ENCODE measurements around the gene FOLR1.

The FOLR1 gene

GRCh38 chr11:72224564-72225410 is 32.8 kb downstream of the FOLR1 start, which contains the start of gene INPPL1:
Gene INPPL1, plus strand, starts transcription at chr11:72224767. Its CDS starts 218 bp downstream, at chr11:72224985.
- no peak for DNase-seq

- no peak for DNase-seq
Observed at GRCh38 chr11:72225411-72225951, 33.5 kb downstream of the FOLR1 start.

DNA sequence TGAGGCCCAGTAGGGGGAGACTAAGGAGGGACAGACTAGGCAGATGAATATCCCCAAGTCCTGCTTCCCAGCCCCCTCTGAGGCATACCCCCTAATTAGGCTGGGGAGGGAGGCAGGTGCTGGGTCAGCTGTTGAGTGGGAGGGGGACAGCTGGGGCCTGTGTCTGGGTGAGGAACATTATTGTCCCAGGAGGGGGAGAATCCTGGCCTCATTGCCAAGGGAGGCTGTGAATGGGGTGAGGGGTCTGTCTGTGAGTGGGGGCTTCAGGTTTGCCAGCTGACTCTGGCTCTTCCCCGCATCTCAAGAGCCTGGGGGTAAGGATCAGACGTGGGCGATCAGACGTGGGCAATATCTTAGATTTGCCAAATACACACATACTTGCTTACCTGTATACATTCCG is 34.8 kb downstream of the FOLR1 start:
- no peak for DNase-seq

DNA sequence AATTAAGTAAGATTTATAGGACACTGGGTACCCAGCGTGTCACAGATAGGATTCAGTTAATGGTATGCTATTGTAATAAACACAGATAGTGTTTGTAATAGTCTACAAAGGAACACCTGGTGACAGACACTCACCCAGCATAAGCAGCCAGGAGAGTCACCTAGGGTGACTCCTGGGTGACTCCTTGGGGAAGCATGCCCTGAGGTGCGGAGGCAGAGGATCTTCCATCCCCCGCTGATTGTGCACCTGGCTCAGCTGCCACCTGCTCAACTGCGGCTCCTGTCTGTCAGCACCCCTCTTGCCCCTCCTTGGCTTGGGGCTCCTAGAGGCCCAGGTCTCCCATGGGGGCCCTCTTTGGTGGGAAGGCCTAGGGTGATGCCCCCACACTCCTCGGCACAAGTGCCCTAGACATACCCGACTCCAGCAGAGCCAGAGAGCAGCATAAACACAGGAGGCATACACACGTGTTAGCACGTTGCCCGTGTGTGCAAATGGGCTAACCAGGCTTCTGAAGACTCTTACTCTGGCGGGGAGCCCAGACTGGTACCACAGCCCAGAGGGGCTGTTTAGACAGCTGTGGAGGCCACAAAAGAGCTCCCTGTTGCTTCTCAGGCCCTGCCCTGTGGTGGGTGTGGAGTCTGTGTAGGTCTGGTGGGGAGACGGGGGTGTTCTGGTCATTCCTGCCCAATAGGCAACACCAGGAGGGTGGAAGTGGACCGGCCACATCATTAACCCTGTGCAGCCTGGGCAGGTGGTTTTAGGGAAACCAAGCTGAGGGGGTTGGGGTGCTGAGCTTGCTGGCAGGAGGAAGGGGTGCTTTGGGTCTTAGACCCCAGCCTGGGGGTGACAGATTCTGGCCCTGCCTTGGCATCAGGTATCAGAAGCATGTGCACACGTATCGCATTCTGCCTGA is 35.6 kb downstream of the FOLR1 start:
- DNase-seq = no peak

DNA sequence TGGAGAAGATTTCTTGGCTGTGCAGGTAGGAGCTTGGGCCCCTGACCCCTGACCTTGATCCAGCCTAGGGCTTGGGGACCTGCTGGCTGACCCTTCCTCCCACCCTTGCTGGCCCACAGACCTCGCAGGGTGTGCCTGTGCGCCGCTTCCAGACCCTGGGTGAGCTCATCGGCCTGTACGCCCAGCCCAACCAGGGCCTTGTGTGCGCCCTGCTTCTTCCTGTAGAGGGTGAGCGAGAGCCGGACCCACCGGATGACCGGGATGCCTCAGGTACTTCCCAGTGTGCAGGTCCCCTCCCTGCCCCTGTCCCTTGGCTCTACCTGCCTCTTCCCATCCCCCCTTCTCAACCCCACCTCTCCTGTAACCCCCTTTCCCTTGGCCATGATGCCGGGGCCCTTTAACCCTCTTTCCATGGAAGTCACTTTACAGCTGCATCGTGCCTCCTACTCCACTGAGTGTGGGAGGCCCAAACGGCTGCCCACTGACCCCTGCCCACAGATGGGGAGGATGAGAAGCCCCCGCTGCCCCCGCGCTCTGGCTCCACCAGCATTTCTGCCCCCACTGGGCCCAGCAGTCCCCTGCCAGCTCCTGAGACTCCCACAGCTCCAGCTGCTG is 36.4 kb downstream of the FOLR1 start:
- no peak for DNase-seq

DNA sequence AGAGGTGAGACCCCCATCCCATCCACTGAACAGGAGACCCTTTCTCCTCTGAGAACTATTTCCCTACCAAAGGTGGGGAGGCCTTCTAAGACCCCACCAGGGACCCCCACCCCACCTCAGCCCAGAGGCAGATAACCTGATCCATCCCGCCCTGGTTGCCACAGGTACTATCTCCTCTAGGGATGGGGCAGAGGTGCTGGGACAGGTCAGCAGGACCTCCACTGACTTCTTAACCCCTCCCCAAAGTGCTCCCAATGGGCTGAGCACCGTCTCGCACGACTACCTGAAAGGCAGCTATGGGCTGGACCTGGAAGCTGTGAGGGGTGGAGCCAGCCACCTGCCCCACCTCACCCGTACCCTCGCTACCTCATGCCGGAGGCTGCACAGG is 36.9 kb downstream of the FOLR1 start:
- DNase-seq = no peak

- no peak for DNase-seq
Observed at GRCh38 chr11:72229336-72229924, 37.5 kb downstream of the FOLR1 start.

GRCh38 chr11:72229925-72230763 is 38.2 kb downstream of the FOLR1 start:
- no peak for DNase-seq

GRCh38 chr11:72230764-72231365 is 38.9 kb downstream of the FOLR1 start:
- DNase-seq = no peak

DNA sequence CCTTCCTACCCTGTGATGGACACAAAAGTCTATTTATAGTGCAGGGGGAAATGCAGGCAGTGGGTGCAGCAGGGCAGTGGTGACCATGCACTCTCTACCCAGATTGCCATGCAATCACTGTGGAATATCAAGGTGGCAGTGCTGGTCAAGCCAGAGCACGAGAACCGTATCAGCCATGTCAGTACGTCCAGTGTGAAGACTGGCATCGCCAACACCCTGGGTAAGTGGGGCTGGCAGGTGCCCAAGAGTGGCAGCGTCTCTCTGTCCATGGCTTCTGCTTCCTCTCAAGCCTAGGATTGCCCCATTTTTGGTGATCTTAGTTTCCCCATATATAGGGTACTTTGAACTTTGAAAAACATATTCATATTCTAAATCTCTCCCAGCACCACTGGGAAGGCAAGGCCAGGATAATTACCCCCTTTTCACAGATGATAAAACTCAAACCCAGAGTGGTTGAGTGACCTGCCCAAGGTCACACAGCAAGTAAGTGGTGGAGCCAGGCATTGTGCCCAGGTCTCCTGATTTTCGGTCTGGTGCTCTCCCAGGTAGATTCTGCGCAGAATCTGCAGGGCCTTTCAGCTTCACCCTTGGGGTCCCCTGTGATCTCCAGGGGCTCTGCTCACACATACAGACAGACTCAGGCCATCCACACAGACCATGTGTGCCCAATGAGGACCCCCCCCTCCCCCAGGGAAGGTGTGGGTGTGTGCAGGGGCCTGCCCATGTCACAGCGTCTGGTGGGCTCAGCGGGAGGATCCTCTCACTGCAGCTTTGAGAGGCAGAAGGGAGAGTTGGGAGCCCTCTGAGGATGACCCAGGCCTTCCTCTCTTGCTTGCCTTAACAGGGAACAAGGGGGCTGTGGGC is 39.7 kb downstream of the FOLR1 start:
- DNase-seq = no peak

DNA sequence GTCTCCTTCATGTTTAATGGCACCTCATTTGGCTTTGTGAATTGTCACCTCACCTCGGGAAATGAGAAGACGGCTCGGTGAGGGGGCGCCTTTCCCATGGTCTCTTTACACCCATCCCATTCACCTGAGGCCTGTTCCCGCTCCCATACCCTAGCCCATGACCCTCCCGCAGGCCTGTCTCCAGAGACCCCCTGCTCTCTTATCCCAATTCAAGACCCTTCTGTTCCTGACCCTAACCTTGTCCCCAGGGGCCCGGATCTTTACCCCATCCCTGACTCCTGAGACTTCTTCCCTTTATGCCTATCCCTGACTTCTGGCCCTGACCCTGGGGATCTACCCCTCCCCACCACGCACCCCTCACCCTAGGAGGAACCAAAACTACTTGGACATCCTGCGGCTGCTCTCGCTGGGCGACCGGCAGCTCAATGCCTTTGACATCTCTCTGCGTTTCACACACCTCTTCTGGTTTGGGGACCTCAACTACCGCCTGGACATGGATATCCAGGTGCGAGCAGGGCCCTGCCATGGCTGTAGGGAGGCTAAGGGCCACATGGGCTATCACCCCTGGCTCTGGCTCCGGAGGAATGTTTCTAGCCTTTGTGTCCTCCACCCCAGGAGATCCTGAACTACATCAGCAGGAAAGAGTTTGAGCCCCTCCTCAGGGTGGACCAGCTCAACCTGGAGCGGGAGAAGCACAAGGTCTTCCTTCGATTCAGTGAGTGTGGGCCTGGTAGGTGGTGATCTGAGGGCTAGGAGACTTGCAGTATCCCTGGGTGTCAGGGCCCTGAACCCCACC is 40.5 kb downstream of the FOLR1 start:
- no peak for DNase-seq

DNA sequence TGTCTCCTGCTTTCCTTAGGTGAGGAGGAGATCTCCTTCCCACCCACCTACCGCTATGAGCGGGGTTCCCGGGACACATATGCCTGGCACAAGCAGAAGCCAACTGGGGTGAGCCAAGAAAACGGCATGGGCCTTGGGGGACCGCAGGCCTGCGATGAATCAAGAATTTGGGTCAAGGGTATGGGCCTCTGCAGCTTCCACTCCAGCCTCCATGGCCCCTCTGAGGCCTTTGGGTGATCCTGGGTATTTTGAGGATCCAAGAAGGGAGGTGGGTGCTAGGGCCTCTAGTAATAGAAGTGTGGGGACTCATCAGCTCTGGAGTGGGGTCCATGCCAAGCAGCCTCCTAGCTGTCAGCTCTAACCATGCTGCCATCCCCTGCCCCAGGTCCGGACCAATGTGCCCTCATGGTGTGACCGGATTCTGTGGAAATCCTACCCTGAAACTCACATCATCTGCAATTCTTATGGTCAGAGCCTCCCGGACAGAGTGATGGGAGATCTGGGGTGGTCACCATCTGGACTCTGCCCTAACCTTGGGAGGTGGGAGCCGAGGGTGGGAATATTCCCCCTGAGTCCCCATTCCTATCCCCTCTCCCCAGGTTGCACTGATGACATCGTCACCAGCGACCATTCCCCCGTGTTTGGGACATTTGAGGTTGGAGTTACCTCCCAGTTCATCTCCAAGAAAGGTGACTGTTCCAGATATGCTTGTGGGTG is 41.3 kb downstream of the FOLR1 start:
- no peak for DNase-seq

DNA sequence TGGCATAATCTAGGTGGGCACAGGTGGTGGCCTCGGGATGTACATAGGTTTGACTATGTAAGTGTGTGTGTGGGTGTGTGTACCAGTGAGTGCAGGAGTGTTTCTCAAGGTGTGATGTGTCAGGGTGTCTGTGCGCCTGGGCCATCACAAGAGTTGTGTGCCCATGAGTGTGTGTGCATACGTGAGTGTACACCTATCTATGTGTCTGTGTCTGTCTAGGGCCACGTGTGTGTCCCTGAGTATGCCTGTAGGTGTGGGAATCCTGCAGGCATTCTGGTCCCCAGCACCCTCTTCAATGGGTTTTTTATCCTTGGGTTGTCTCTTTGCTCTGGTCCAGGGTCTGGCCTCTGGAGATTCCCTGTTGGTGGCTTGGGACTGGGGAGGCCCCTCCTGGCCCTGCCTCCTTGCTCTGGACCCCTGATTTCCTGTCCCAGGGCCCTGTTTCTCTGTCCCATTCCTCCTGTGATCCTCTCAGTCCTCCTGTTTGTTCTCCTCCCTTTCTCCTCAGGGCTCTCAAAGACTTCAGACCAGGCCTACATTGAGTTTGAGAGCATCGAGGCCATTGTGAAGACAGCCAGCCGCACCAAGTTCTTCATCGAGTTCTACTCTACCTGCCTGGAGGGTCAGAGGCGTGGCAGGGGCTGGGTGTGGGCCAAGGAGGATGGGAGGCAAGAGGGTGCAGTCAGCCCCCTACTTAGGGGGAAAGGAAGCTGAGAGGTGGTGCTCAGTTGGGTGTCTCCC is 42.0 kb downstream of the FOLR1 start:
- no peak for DNase-seq

- DNase-seq = no peak
Observed at GRCh38 chr11:72234514-72234830, 42.5 kb downstream of the FOLR1 start.

GRCh38 chr11:72234920-72235319 is 43.0 kb downstream of the FOLR1 start:
- no peak for DNase-seq

GRCh38 chr11:72235351-72236057 is 43.6 kb downstream of the FOLR1 start:
- no peak for DNase-seq

- no peak for DNase-seq
Observed at GRCh38 chr11:72236083-72236697, 44.2 kb downstream of the FOLR1 start.
